SK-N-MC (cell line): Measurements from ENCODE around the gene SMCO3.
"Not testable (repeated sequence)": the region's sequence is repeated elsewhere in the genome, so short reads cannot be mapped to it uniquely, and the experiment has no call there.

Experiments
- EZH2 ChIP-seq: fragments of 200-600 bp; sonication (generic); IDR thresholded peaks from one replicate; pipeline ENCODE4 v1.6.1; 2017; ENCODE audit warnings: antibody characterized with exemption
- FOXP2 ChIP-seq: optimal IDR thresholded peaks from 2 replicates; pipeline ENCODE3; 2011; ENCODE audit warnings: mild to moderate bottlenecking, moderate library complexity; ENCODE audit not compliant: insufficient read depth; ENCODE audit errors: extremely low read length, control extremely low read depth
- POLR2AphosphoS5 ChIP-seq: IDR thresholded peaks from 2 replicates; pipeline ENCODE4 v1.6.1; 2012; ENCODE audit warnings: mild to moderate bottlenecking, low read depth, low read length, borderline replicate concordance

DNA sequence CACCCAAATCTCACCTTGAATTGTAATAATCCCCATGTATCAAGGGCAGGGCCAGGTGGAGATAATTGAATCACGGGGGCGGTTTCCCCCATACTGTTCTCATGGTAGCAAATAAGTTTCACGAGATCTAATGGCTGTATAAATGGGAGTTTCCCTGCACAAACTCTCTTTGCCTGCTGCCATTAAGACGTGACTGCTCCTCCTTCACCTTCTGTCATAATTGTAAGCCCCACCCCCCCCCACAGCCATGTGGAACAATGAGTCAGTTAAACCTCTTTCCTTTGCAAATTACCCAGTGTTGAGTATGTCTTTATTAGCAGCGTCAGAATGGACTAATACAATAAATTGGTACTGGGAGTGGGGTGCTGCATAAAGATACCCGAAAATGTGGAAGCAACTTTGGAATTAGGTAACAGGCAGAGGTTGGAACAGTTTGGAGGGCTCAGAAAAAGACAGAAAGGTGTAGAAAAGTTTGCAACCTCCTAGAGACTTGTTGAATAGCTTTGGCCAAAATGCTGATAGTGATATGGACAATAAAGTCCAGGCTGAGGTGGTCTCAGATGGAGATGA is 54.2 kb downstream of the SMCO3 start:
- not testable (repeated sequence) for TF ChIP-seq EZH2, POLR2AphosphoS5, FOXP2
